Measurements from ENCODE around the gene FOXO1.

Gene FOXO1

DNA sequence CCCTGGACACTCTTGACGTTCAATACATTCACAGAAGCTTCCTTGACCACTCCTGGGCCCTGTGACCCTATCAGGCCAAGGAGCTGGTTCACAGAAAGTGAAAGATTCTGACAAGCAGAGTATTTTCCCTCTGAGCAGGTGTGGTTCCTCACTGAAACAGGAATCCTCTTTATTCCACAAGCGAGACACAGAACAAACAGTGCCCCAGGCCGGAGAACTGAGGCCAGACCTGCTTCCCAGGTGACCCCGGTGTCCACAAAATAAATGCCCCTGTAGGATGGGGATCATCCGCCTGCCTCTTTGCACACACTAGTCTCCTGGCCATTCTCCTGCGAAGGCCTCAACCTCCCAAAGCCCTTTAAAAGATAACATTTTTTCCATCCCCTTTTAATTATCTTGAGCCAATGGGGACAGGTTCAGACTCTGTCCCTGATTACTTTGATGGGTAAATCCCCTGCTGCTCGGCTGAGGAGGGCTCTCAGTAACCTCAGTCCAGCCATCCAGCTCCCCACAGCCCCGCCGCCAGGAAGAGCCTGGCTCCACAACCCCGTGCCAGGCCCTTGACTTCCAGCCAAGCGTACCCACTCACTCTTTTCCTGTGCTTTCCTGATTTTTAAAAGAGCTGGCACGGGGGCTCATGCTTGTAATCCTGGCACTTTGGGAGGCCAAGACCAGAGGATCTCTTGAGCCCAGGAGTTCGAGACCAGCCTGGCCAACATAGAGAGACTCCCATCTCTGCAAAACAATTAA lies 129.1 kb downstream of the FOXO1 start:
- TF ChIP-seq, protein P1, sequence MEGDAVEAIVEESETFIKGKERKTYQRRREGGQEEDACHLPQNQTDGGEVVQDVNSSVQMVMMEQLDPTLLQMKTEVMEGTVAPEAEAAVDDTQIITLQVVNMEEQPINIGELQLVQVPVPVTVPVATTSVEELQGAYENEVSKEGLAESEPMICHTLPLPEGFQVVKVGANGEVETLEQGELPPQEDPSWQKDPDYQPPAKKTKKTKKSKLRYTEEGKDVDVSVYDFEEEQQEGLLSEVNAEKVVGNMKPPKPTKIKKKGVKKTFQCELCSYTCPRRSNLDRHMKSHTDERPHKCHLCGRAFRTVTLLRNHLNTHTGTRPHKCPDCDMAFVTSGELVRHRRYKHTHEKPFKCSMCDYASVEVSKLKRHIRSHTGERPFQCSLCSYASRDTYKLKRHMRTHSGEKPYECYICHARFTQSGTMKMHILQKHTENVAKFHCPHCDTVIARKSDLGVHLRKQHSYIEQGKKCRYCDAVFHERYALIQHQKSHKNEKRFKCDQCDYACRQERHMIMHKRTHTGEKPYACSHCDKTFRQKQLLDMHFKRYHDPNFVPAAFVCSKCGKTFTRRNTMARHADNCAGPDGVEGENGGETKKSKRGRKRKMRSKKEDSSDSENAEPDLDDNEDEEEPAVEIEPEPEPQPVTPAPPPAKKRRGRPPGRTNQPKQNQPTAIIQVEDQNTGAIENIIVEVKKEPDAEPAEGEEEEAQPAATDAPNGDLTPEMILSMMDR (IDR thresholded peaks at IDR 0.05) = no peak
- Histone ChIP-seq H3K4me3 (no peak overlapping the region), H3K27ac (no peak overlapping the region)
- DNase-seq (ENCODE audit: low spot score) = no peak

DNA sequence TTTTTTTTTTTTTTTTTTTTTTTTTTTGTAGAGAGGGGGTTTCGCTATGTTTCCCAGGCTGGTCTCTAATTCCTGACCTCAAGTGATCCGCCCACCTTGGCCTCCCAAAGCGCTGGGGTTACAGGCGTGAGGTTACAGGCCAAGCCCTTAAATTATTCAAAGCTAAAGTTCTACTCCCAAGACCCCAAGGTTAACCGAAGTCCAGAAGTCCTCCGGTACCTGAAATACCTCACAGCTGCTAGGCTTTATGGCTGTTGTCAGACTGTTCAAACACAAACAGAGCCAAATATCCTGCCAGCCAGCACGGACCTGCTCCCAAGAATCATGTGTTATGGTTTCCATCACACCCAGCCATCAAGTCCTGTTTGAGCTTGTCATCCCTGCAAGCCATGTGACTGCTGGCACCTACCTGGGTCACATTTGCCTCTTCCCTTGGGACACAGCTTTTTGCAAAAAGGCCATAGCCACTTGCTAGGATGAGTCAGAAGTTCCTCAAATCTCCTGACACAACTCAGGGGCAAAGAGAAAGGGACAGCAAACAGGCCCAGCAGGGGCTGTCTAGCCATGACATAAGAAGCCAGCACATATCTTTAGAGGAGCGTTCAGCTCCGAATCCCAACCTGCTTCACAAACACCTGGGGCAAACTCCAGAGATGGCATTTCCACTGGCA lies 129.9 kb downstream of the FOXO1 start:
- DNase-seq (ENCODE audit: low spot score) = no peak
- Histone ChIP-seq H3K4me3 (no peak overlapping the region), H3K27ac (no peak overlapping the region)
- TF ChIP-seq, protein P1 (IDR thresholded peaks at IDR 0.05) = no peak

GRCh38 chr13:40535345-40535836 lies 131.1 kb downstream of the FOXO1 start:
- no peak overlapping the region for H3K4me3 ChIP-seq
- TF ChIP-seq, protein P1 (IDR thresholded peaks at IDR 0.05) = no peak
- DNase-seq (ENCODE audit: low spot score) = no peak
- H3K27ac ChIP-seq = no peak overlapping the region

DNA sequence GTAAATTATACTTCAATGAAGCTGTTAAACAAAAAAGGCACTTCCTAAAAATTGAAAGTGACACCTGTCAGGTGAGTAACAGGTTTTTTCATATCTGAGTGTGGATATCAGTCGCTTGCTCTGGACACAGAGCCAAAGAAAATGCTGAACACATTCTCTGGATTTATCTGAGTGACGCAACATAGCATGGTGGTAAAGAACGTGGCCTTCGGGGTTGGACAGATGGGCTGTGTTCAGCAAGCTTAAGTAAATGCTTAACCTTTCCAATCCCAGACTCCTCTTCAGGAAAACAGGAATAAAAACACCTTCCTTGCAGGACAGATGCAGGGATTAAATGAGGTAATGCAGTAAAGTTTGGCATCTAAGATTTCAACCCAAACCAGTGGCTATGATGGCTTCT lies 132.0 kb downstream of the FOXO1 start:
- TF ChIP-seq, protein P1 (IDR thresholded peaks at IDR 0.05) = no peak
- no peak overlapping the region for H3K4me3 ChIP-seq
- H3K27ac ChIP-seq = no peak overlapping the region
- DNase-seq (ENCODE audit: low spot score) = no peak

GRCh38 chr13:40533072-40533471 lies 133.4 kb downstream of the FOXO1 start:
- DNase-seq (ENCODE audit: low spot score) = no peak
- no peak overlapping the region for H3K4me3 ChIP-seq
- TF ChIP-seq, protein P1 (IDR thresholded peaks at IDR 0.05) = no peak
- no peak overlapping the region for H3K27ac ChIP-seq

DNA sequence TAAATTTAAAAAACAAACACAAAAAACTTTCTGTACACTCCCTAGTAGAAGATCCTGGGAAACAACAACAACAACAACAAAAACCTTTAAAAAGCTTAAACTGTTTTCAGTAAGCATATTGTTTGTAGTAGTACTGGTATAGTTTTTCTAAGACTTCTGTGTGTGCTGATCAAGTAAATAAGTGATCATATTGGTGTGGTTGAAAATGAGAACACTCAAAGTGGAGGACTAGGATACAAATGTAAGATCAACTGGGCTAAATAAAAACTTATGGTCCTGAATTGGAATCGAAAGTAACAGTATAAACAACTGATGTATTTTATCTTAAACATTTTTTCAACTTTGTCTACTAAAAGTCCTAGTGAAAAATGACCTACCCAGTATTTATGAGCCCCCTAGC lies 135.5 kb downstream of the FOXO1 start:
- TF ChIP-seq, protein P1 (IDR thresholded peaks at IDR 0.05) = no peak
- Histone ChIP-seq H3K4me3 (no peak overlapping the region), H3K27ac (no peak overlapping the region)
- DNase-seq (ENCODE audit: low spot score) = no peak

DNA sequence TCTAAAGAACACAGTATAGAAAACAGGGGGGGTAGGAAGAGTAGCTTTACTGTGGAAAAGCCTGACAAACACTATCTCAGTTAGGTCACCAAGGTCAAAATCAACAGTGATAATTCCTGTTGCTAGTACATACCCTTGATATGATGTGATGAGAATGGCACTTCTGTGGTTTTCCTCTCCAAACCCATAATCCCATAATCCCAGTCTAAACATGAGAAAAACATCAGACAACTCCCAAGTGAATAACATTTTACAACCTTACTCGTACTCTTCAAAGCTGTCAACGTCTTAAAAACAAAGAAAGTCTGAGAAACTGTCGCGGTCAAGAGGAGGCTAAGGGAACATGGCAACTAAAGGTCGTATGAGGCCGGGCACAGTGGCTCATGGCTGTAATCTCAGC lies 137.6 kb downstream of the FOXO1 start:
- Histone ChIP-seq H3K27ac (no peak overlapping the region), H3K4me3 (no peak overlapping the region)
- TF ChIP-seq, protein P1 (IDR thresholded peaks at IDR 0.05) = no peak
- no peak for DNase-seq (ENCODE audit: low spot score)
